HG03175 (cell line): Measurements from ENCODE around the gene INPP5F.
A peak's percentile ranks its signal among the peaks of the same experiment; 100 is the strongest.

ENCODE experiments used
- ATAC-seq: cut with Tn5 transposase; IDR thresholded peaks from one replicate; pipeline ENCODE4 v1.9.1; 2021; ENCODE audit warnings: mild to moderate bottlenecking, moderate library complexity; ENCODE audit not compliant: unreplicated experiment

INPP5F gene

GRCh38 chr10:119725828-119726675 lies at the start of gene INPP5F:
Gene INPP5F (plus strand): TSS chr10:119726050. CDS start chr10:119726263, 213 bp downstream.
- ATAC-seq, result peak; percentile 86

DNA sequence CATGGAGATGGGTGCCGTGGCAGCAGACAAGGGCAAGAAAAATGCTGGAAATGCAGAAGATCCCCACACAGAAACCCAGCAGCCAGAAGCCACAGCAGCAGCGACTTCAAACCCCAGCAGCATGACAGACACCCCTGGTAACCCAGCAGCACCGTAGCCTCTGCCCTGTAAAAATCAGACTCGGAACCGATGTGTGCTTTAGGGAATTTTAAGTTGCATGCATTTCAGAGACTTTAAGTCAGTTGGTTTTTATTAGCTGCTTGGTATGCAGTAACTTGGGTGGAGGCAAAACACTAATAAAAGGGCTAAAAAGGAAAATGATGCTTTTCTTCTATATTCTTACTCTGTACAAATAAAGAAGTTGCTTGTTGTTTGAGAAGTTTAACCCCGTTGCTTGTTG lies 48.7 kb upstream of the INPP5F start:
- ATAC-seq, result no peak

DNA sequence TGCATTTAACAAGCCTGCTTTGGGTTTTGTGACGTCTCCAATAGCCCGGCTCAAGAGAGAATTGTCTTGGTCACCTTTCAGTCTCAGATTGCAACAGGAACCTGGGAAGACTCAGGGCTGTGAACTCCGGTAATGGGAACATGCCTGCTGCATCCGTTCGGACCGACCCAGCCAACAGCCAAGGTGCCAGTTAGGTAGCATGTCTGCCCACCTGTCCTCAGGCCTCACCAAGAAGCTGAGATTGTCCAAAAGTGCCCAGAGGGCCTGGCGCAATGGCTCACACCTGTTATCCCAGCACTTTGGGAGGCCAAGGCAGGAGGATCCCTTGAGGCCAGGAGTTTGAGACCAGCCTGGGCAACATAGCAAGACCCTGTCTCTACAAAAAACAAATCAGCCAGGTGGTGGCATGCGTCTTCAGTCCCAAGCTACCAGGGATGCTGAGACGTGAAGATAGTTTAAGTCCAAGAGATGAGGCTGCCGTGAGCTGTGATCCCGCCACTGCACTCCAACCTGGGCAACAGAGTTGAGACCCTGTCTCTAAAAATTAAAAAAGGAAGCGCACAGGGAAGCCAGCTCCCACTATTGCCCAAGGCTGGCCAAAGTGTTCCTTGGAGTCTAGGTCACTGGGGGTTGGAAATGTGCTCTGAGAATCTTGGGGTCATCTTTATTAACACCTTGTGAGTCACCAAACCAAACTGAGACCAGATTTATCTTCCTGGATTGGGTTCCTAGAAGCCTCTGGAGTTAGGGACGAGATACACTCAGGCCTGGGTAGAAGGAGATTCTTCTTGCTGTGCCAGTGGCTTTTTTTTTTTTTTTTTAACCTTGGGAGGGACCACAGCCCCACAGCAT lies 47.7 kb upstream of the INPP5F start:
- ATAC-seq, result no peak

- ATAC-seq, result no peak
Observed at GRCh38 chr10:119679480-119679829, 46.4 kb upstream of the INPP5F start.

DNA sequence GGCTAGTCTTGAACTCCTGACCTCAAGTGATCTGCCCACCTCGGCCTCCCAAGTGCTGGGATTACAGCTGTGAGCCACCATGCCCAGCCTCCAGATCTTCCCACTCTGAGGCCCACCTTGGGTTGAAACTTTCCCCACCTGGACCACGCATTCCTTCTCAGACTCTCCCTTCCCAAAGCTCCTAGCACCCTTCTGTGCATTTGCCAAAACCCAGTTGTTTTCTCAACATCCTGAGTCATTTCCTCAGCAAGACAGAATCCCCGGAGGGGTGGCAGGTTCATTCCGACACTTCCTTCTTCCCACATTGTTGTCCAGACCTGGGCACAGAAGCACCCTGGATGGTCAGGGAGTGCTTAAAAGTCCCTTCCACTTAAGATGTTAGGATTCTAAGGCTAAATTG lies 45.8 kb upstream of the INPP5F start:
- no peak for ATAC-seq

GRCh38 chr10:119680650-119681081 lies 45.2 kb upstream of the INPP5F start:
- no peak for ATAC-seq

GRCh38 chr10:119686465-119687191 lies 39.2 kb upstream of the INPP5F start:
- peak; percentile 77 for ATAC-seq

DNA sequence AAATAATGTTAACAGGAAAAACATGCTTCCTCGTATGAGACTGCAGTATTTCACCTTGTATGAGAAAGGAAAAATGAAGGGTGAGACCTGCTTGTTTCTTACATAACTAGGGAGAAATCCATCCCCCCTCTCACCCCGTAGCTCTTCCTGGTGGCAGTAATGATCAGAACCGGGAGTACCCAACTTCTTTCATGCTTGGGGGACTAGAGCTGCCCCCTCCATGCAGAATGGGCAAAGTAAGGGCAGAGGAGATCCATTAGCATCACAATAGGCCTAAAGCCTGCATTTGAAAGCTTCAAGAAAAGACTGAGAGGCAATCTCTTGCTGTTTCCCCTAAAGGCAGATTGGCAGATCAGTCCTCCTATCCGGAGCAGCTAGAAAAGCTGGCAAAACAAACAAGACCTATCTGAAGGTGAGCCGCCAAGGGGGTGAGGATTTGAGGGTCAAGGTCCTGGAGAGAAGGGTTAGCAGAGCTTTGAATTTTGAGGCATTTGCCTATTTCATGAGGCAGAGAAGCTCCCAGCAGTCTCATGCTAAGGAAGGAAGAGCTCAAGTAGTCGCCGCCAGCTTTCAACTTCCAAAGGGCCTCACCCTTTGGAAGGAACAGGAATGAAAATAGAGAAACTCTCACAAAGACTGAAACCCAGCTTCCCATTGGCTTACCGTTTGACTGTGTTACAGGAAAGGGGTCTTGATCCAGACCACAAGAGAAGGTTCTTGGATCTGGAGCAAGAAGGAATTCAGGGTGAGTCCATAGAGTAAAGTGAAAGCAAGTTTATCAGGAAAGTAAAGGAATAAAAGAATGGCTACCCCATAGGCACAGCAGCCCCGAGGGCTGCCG lies 38.4 kb upstream of the INPP5F start:
- no peak for ATAC-seq

DNA sequence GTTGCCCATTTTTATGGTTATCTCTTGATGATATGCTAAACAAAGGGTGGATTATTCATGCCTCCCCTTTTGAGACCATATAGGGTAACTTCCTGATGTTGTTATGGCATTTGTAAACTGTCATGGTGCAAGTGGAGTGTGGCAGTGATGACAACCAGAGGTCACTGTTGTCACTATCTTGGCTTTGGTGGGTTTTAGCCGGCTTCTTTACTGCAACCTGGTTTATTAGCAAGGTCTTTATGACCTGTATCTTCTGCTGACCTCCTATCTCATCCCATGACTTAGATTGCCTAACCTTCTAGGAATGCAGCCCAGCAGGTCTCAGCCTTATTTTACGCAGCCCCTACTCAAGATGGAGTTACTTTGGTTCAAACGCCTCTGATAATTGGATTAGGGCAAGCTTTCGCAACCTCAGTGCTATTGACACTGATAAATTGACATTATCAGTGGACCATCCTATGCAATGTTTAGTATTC lies 37.8 kb upstream of the INPP5F start:
- ATAC-seq, result peak; percentile 61

DNA sequence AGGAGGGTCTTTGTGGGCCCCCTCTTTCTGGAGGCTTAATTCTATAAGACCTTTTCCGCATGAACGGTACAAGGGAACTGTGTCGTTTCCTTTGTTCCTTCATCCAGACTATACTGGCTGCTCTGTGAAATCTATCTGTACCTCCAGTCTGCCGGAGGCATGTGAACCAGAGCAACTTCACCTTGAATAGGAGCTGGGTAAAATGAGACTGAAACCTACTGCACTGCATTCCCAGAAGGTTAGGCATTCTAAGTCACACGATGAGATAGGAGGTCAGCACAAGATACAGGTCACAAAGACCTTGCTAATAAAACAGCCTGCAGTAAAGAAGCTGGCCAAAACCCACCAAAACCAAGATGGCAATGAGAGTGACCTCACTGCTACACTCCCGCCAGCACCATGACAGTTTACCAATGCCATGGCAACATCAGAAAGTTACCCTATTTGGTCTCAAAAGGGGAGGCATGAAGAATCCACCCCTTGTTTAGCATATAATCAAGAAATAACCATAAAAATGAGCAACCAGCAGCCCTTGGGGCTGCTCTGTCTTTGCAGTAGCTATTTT lies 36.8 kb upstream of the INPP5F start:
- no peak for ATAC-seq

DNA sequence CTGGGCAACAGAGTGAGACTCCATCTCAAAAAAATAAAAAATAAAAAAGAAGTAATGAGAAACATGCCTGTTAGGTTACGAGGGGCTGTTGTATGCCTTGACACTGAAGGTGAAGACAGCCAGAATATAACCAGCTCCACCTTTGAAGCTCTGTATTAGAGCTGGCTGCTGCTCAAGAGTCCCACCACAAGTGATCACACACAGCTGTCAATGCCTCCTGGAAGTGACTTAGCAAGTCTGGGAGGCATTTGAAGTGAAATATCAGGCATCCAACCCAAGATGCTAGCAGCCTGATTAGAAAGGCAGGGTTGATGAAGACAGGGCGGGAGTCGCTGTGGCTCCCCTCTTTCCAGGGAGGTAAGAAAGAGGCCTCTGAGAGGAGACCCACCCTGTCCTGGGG lies 34.1 kb upstream of the INPP5F start:
- ATAC-seq, result no peak

GRCh38 chr10:119693262-119693957 lies 32.4 kb upstream of the INPP5F start:
- ATAC-seq, result peak; percentile 94

GRCh38 chr10:119694608-119695007 lies 31.2 kb upstream of the INPP5F start:
- no peak for ATAC-seq

DNA sequence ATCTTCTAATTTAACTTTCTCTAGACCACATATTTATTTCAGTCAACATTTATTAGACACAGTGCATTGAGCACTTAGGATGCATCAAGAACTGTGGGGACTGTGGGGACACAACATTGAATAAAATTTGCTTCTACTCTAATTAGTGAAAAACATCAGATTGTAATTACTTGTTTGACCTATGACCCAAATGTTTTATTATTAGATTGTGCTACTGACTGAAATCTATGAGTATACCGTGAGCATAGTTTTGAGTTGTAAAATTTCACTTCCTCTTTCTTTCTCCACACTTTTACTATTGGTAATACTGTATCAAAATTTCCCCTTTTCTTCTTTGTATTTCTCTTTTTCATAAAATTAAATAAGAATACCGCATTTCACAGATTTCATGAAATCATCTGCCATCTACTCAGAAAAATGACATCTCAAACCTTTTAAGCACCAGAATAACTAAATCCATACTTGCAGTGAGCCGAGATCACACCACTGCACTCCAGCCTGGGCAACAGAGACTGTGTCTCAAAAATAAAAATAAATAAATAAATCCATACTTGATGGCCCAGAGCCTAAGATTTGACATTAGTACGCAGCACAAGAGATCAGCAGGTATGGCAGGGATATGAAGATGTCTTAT lies 25.4 kb upstream of the INPP5F start:
- peak; percentile 63 for ATAC-seq

- ATAC-seq, result no peak
Observed at GRCh38 chr10:119701861-119702260, 24.0 kb upstream of the INPP5F start.

DNA sequence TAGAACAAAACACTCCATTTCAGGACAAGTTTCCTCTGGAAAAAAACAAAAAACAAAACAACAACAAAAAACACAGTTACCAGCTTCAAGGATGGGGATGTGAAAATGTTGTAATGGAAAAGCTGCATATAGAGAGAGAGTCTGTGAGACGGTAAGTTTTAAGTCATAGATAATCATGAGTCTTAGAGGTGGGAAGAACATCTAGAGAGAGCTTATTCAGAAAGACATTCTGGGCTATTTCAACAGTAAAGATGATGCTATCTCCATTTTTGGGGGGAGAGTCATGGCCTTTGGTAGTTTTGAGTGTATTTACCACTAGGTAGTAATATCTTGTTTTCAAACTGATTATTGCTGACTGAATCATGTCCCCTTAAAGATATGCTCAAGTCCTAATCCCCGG lies 23.3 kb upstream of the INPP5F start:
- no peak for ATAC-seq

DNA sequence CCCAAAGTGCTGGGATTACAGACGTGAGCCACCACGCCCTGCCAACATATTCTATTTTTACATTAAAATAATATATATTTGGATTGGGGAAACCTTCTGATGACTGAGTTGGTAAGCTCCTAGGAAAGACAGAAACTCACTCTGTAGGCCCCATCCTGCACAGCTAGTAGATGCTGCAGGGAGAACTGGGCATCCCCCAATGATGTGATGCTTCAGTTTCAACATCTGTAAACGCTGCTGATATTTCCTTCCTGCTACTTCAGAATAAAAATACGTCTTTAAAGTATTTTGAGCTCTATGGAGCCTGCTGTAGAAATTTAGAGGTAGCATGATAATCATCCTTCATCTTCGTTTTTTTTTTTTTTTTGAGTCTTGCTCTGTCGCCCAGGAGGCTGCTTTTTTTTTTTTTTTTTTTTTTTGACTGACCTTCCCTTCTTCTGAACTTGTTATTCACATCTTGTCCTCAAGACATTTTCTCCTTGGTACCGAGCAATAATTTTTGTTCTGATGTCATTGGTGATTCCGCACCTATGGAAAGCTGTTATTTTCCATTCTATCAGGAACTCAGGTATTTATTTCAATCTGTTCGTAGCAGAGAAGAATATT lies 21.8 kb upstream of the INPP5F start:
- no peak for ATAC-seq

DNA sequence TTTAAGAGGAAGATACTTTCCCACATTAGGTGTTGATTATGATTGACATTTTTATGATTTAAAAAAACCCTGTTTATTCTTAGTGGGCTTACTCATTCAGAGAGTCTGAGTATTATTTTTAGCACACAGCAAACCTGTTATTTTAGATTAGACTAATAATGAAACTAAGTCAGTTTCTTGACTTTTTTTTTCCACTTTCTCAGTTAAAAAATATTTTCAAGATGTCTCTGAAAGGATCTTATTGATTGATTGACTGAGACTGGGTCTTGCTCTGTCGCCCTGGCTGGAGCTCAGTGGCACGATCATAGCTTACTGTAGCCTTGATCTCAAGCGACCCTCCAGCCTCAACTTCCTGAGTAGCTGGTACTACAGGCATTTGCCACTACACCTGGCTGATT lies 20.4 kb upstream of the INPP5F start:
- peak; percentile 47 for ATAC-seq
